H9 (cell line): Measurements from ENCODE around the gene ACBD7. TPM values are rescaled to one million over a fixed set of nuclear protein-coding genes. Genes with fewer than 3 reads are reported as not detected.

Experiments
- DNase-seq: peaks from one replicate; pipeline ENCODE4 v3.0.0-alpha.2; 2017
- H2AFZ ChIP-seq: one replicate; pipeline ENCODE4 v1.6.1; 2013; ENCODE audit warnings: mild to moderate bottlenecking, low read length, control low read depth, moderate library complexity
- H2AK5ac ChIP-seq: 2 replicates; pipeline ENCODE4 v1.6.1; 2013; ENCODE audit warnings: low read length, control low read depth, mixed read lengths; ENCODE audit not compliant: insufficient read length
- H2BK120ac ChIP-seq: one replicate; pipeline ENCODE4 v1.6.1; 2013; ENCODE audit warnings: low read depth, mild to moderate bottlenecking, low read length, control low read depth, inconsistent platforms; ENCODE audit not compliant: poor library complexity, severe bottlenecking
- H2BK12ac ChIP-seq: 2 replicates; pipeline ENCODE4 v1.6.1; 2013; ENCODE audit warnings: low read length, control low read depth, mixed read lengths, low read depth; ENCODE audit not compliant: insufficient read length
- H2BK15ac ChIP-seq: 2 replicates; pipeline ENCODE4 v1.6.1; 2013; ENCODE audit warnings: low read depth, low read length, control low read depth
- H2BK20ac ChIP-seq: one replicate; pipeline ENCODE4 v1.6.1; 2013; ENCODE audit warnings: low read depth, mild to moderate bottlenecking, low read length, control low read depth, inconsistent platforms; ENCODE audit not compliant: poor library complexity, severe bottlenecking
- H2BK5ac ChIP-seq: 2 replicates; pipeline ENCODE4 v1.6.1; 2013; ENCODE audit warnings: low read length, control low read depth, mixed read lengths; ENCODE audit not compliant: insufficient read length
- H3K14ac ChIP-seq: 2 replicates; pipeline ENCODE4 v1.6.1; 2013; ENCODE audit warnings: low read length, control low read depth; ENCODE audit not compliant: insufficient read depth
- H3K18ac ChIP-seq: 2 replicates; pipeline ENCODE4 v1.6.1; 2013; ENCODE audit warnings: low read depth, mild to moderate bottlenecking, mixed read lengths, low read length, control low read depth; ENCODE audit not compliant: insufficient read length
- H3K23ac ChIP-seq: 2 replicates; pipeline ENCODE4 v1.6.1; 2013; ENCODE audit warnings: low read length, control low read depth, mixed read lengths, low read depth; ENCODE audit not compliant: insufficient read length
- H3K23me2 ChIP-seq: 2 replicates; pipeline ENCODE4 v1.6.1; 2013; ENCODE audit warnings: low read depth, mild to moderate bottlenecking, mixed read lengths, low read length, control low read depth; ENCODE audit not compliant: insufficient read length, poor library complexity, severe bottlenecking
- H3K27ac ChIP-seq: 2 replicates; pipeline ENCODE4 v1.5.1; 2013; ENCODE audit warnings: low read length, control low read depth, mixed read lengths, low read depth; ENCODE audit not compliant: insufficient read length
- H3K27me3 ChIP-seq: 2 replicates; pipeline ENCODE4 v1.6.1; 2013; ENCODE audit warnings: low read length, control low read depth, inconsistent platforms; ENCODE audit not compliant: insufficient read depth
- H3K4ac ChIP-seq: 2 replicates; pipeline ENCODE4 v1.6.1; 2013; ENCODE audit warnings: low read depth, mild to moderate bottlenecking, control low read depth, inconsistent platforms, low read length, moderate library complexity
- H3K4me1 ChIP-seq: 2 replicates; pipeline ENCODE4 v1.6.1; 2013; ENCODE audit warnings: low read length, control low read depth, inconsistent platforms; ENCODE audit not compliant: insufficient read depth
- H3K4me2 ChIP-seq: 2 replicates; pipeline ENCODE4 v1.6.1; 2013; ENCODE audit warnings: low read length, control low read depth, mixed read lengths; ENCODE audit not compliant: insufficient read length, insufficient read depth
- H3K56ac ChIP-seq: 2 replicates; pipeline ENCODE4 v1.6.1; 2013; ENCODE audit warnings: low read depth, mild to moderate bottlenecking, mixed read lengths, low read length, control low read depth; ENCODE audit not compliant: insufficient read length
- H3K79me1 ChIP-seq: 2 replicates; pipeline ENCODE4 v1.6.1; 2013; ENCODE audit warnings: low read depth, mild to moderate bottlenecking, moderate library complexity, low read length, control low read depth, inconsistent platforms; ENCODE audit not compliant: insufficient read depth, poor library complexity, severe bottlenecking
- H3K79me2 ChIP-seq: 2 replicates; pipeline ENCODE4 v1.6.1; 2013; ENCODE audit warnings: low read length, control low read depth, inconsistent platforms; ENCODE audit not compliant: insufficient read depth
- H3K9ac ChIP-seq: 2 replicates; pipeline ENCODE4 v1.6.1; 2013; ENCODE audit warnings: low read length, control low read depth, mixed read lengths; ENCODE audit not compliant: insufficient read length; ENCODE audit errors: extremely low read depth
- H3K9me3 ChIP-seq: one replicate; pipeline ENCODE4 v1.6.1; 2013; ENCODE audit warnings: low read depth, low read length, inconsistent platforms; ENCODE audit not compliant: control insufficient read depth
- H3T11ph ChIP-seq: one replicate; pipeline ENCODE4 v1.6.1; 2013; ENCODE audit warnings: mild to moderate bottlenecking, low read length, control low read depth, inconsistent platforms
- H4K20me1 ChIP-seq: one replicate; pipeline ENCODE4 v1.6.1; 2013; ENCODE audit not compliant: control insufficient read depth, insufficient read length, insufficient read depth
- H4K5ac ChIP-seq: 2 replicates; pipeline ENCODE4 v1.6.1; 2013; ENCODE audit warnings: low read depth, mild to moderate bottlenecking, mixed read lengths, low read length, control low read depth; ENCODE audit not compliant: insufficient read length
- H4K8ac ChIP-seq: replicated peaks from 2 replicates; pipeline ENCODE4 v1.6.1; 2013; ENCODE audit warnings: low read length, control low read depth, mixed read lengths, low read depth; ENCODE audit not compliant: insufficient read length
- H4K91ac ChIP-seq: 2 replicates; pipeline ENCODE4 v1.6.1; 2013; ENCODE audit warnings: low read depth, mild to moderate bottlenecking, moderate library complexity, mixed read lengths, low read length, control low read depth; ENCODE audit not compliant: insufficient read length
- H3K27ac Mint-ChIP-seq, 3 experiments: 2 replicates in 2 of 3; 3 replicates in 1 of 3; pipeline ENCODE4 v1.8.0; 2020 to 2021; ENCODE audit warnings: mixed read lengths in 3 of 3, mild to moderate bottlenecking in 1 of 3, moderate library complexity in 1 of 3
- H3K27me3 Mint-ChIP-seq: 2 replicates; pipeline ENCODE4 v1.8.0; 2021; ENCODE audit warnings: low read depth, mild to moderate bottlenecking, moderate library complexity, mixed read lengths
- H3K36me3 Mint-ChIP-seq, 3 experiments: 2 replicates in 2 of 3; 3 replicates in 1 of 3; pipeline ENCODE4 v1.8.0; 2020 to 2021; ENCODE audit warnings: low read depth in 3 of 3, mixed read lengths in 3 of 3; ENCODE audit not compliant: insufficient read depth in 1 of 3
- H3K4me1 Mint-ChIP-seq, 2 experiments: 2 replicates each; pipeline ENCODE4 v1.8.0; 2020; ENCODE audit warnings: mixed read lengths in 2 of 2
- H3K4me3 Mint-ChIP-seq, 2 experiments: 2 replicates in 1 of 2; 3 replicates in 1 of 2; pipeline ENCODE4 v1.8.0; 2020 to 2021; ENCODE audit warnings: mild to moderate bottlenecking in 2 of 2, mixed read lengths in 2 of 2, moderate library complexity in 1 of 2
- H3K9me3 Mint-ChIP-seq, 2 experiments: 2 replicates in 1 of 2; 3 replicates in 1 of 2; pipeline ENCODE4 v1.8.0; 2020; ENCODE audit warnings: mild to moderate bottlenecking in 2 of 2, mixed read lengths in 2 of 2, moderate library complexity in 1 of 2
- WGBS: extraction: QIAGEN DNeasy Blood & Tissue Kit; methylation state at CpG from one replicate; pipeline ENCODE4 v1.1.7; 2013; ENCODE audit warnings: missing lambda C conversion rate, low lambda C conversion rate, mixed read lengths; ENCODE audit not compliant: insufficient read length; ENCODE audit errors: extremely low coverage; 5-methylcytosine and 5-hydroxymethylcytosine counted together
- total RNA-seq: library from RNA; stranded (reverse); gene quantifications from 2 replicates; pipeline ENCODE4 v1.2.1, GENCODE V29; 2021
- TF ChIP-seq, protein P1 (sequence below): fragments of 200-600 bp; sonication (generic); conservative IDR thresholded peaks from 3 replicates; pipeline ENCODE4 v1.8.0; 2021; ENCODE audit warnings: antibody characterized with exemption, mild to moderate bottlenecking

Gene ACBD7
- total RNA-seq, 1 experiment from 2014 or later: 25.0 TPM

GRCh38 chr10:15069230-15069629 lies 19.3 kb downstream of the ACBD7 start:
- H2BK120ac ChIP-seq: no peak overlapping the region
- H3K9me3 Mint-ChIP-seq: peaks cover 25 to 29% of the 10 kb centered on the region in 2 experiments
- H2AFZ ChIP-seq: no peak overlapping the region
- H3K4me1 ChIP-seq: no peaks in the 10 kb centered on the region
- H3K27ac Mint-ChIP-seq: no peak overlapping the region
- no CpG with 5 or more reads among the region's 4 CpGs for WGBS
- no peaks in the 10 kb centered on the region for H3K4me1 Mint-ChIP-seq
- peaks cover 9% of the 10 kb centered on the region for H3K9me3 ChIP-seq
- TF ChIP-seq, protein P1, sequence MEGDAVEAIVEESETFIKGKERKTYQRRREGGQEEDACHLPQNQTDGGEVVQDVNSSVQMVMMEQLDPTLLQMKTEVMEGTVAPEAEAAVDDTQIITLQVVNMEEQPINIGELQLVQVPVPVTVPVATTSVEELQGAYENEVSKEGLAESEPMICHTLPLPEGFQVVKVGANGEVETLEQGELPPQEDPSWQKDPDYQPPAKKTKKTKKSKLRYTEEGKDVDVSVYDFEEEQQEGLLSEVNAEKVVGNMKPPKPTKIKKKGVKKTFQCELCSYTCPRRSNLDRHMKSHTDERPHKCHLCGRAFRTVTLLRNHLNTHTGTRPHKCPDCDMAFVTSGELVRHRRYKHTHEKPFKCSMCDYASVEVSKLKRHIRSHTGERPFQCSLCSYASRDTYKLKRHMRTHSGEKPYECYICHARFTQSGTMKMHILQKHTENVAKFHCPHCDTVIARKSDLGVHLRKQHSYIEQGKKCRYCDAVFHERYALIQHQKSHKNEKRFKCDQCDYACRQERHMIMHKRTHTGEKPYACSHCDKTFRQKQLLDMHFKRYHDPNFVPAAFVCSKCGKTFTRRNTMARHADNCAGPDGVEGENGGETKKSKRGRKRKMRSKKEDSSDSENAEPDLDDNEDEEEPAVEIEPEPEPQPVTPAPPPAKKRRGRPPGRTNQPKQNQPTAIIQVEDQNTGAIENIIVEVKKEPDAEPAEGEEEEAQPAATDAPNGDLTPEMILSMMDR: peak; percentile 39; the same call in 2 of the 3 replicates
- H3K56ac ChIP-seq: no peak overlapping the region
- no peak overlapping the region for H3K14ac ChIP-seq
- no peak overlapping the region for H3K18ac ChIP-seq
- peaks cover 18 to 32% (median 21%) of the 10 kb centered on the region in 3 experiments for H3K36me3 Mint-ChIP-seq
- H3K23me2 ChIP-seq: no peaks in the 10 kb centered on the region
- H3K27me3 ChIP-seq: no peaks in the 10 kb centered on the region
- no peak overlapping the region for H3K27ac ChIP-seq
- no peaks in the 10 kb centered on the region for H3K79me1 ChIP-seq
- no peak overlapping the region for H3K4me3 Mint-ChIP-seq
- H3K23ac ChIP-seq: no peak overlapping the region
- no peaks in the 10 kb centered on the region for H3K79me2 ChIP-seq
- H3K9ac ChIP-seq: no peak overlapping the region
- no peak overlapping the region for H3K4ac ChIP-seq
- H3K4me2 ChIP-seq: no peak overlapping the region
- H2BK5ac ChIP-seq: no peak overlapping the region
- no peak overlapping the region for H4K91ac ChIP-seq
- no peaks in the 10 kb centered on the region for H4K20me1 ChIP-seq
- H4K5ac ChIP-seq: no peak overlapping the region
- no peak overlapping the region for H3T11ph ChIP-seq
- no peak overlapping the region for H2BK15ac ChIP-seq
- no peak overlapping the region for H2BK12ac ChIP-seq
- H4K8ac ChIP-seq: no peak overlapping the region
- DNase-seq: no peak
- H3K27me3 Mint-ChIP-seq: peaks cover 5% of the 10 kb centered on the region
- no peak overlapping the region for H2BK20ac ChIP-seq
- H2AK5ac ChIP-seq: no peak overlapping the region
